Neuronal stem cell (in vitro differentiated cells): ENCODE results near the gene CD248.

Experiments used
- DNase-seq: peaks from one replicate; pipeline ENCODE4 v3.0.0-alpha.2; 2013; ENCODE audit warnings: low spot score
- H2AFZ ChIP-seq: one replicate; pipeline ENCODE4 v1.6.1; 2013; ENCODE audit warnings: mild to moderate bottlenecking, low read length, inconsistent platforms
- H2AK5ac ChIP-seq: 2 replicates; pipeline ENCODE4 v1.6.1; 2013; ENCODE audit warnings: low read depth, mild to moderate bottlenecking, inconsistent platforms, low read length, moderate library complexity, mixed read lengths
- H2BK120ac ChIP-seq: 2 replicates; pipeline ENCODE4 v1.6.1; 2013; ENCODE audit warnings: low read depth, mild to moderate bottlenecking, inconsistent platforms, low read length, moderate library complexity, mixed read lengths
- H2BK12ac ChIP-seq: one replicate; pipeline ENCODE4 v1.6.1; 2013; ENCODE audit warnings: low read length, inconsistent platforms
- H2BK15ac ChIP-seq: 2 replicates; pipeline ENCODE4 v1.6.1; 2013; ENCODE audit warnings: mild to moderate bottlenecking, low read length, inconsistent platforms, mixed read lengths
- H2BK5ac ChIP-seq: one replicate; pipeline ENCODE4 v1.6.1; 2013; ENCODE audit warnings: inconsistent platforms, mild to moderate bottlenecking, low read length, moderate library complexity
- H3K14ac ChIP-seq: one replicate; pipeline ENCODE4 v1.6.1; 2013; ENCODE audit warnings: low read length, inconsistent platforms
- H3K18ac ChIP-seq: 2 replicates; pipeline ENCODE4 v1.6.1; 2013; ENCODE audit warnings: low read length, inconsistent platforms
- H3K23ac ChIP-seq: 2 replicates; pipeline ENCODE4 v1.6.1; 2013; ENCODE audit warnings: low read depth, mild to moderate bottlenecking, mixed read lengths, low read length, inconsistent platforms; ENCODE audit not compliant: poor library complexity
- H3K27ac ChIP-seq: replicated peaks from 3 replicates; pipeline ENCODE4 v1.5.1; 2013; ENCODE audit warnings: low read length, inconsistent platforms
- H3K27me3 ChIP-seq, 3 experiments: 2 replicates each; pipeline ENCODE4 v1.6.1; 2013; ENCODE audit warnings: low read length in 3 of 3, mild to moderate bottlenecking in 2 of 3, inconsistent platforms in 1 of 3, low read depth in 1 of 3, mixed read lengths in 1 of 3, moderate library complexity in 1 of 3; ENCODE audit not compliant: control insufficient read depth in 3 of 3, insufficient read depth in 3 of 3
- H3K36me3 ChIP-seq, 2 donors: replicated peaks in 1 of 2; 2 replicates each; pipeline ENCODE4 v1.6.1; 2013; ENCODE audit warnings: low read length in 2 of 2; ENCODE audit not compliant: control insufficient read depth in 2 of 2, insufficient read depth in 2 of 2
- H3K4ac ChIP-seq: 2 replicates; pipeline ENCODE4 v1.6.1; 2013; ENCODE audit warnings: inconsistent platforms, mild to moderate bottlenecking, low read length, moderate library complexity
- H3K4me1 ChIP-seq, 2 donors: 1 replicate in 1 of 2; 2 replicates in 1 of 2; pipeline ENCODE4 v1.6.1; 2013; ENCODE audit warnings: low read length in 2 of 2, low read depth in 1 of 2; ENCODE audit not compliant: control insufficient read depth in 2 of 2, insufficient read depth in 1 of 2
- H3K4me2 ChIP-seq: one replicate; pipeline ENCODE4 v1.6.1; 2013; ENCODE audit warnings: mild to moderate bottlenecking, low read length, inconsistent platforms; ENCODE audit not compliant: insufficient read depth, poor library complexity, severe bottlenecking
- H3K4me3 ChIP-seq, 2 donors: 2 replicates each; pipeline ENCODE4 v1.5.1; 2013; ENCODE audit warnings: low read length in 2 of 2, mild to moderate bottlenecking in 2 of 2, inconsistent platforms in 1 of 2, moderate library complexity in 1 of 2
- H3K79me1 ChIP-seq: one replicate; pipeline ENCODE4 v1.6.1; 2013; ENCODE audit warnings: low read depth, mild to moderate bottlenecking, inconsistent platforms, low read length, moderate library complexity
- H3K9ac ChIP-seq: one replicate; pipeline ENCODE4 v1.6.1; 2013; ENCODE audit warnings: mild to moderate bottlenecking, low read depth, low read length, inconsistent platforms; ENCODE audit not compliant: poor library complexity
- H3K9me3 ChIP-seq, 2 donors: replicated peaks in 1 of 2; 2 replicates each; pipeline versions ENCODE3 to v1.6.1; 2013; ENCODE audit warnings: low read length in 2 of 2, mild to moderate bottlenecking in 2 of 2, inconsistent platforms in 1 of 2, low read depth in 1 of 2, mixed read lengths in 1 of 2, moderate library complexity in 1 of 2; ENCODE audit not compliant: control insufficient read depth in 2 of 2, insufficient read depth in 1 of 2
- H4K8ac ChIP-seq: one replicate; pipeline ENCODE4 v1.6.1; 2013; ENCODE audit warnings: low read depth, mild to moderate bottlenecking, inconsistent platforms, low read length, moderate library complexity
- H4K91ac ChIP-seq: one replicate; pipeline ENCODE4 v1.6.1; 2013; ENCODE audit warnings: low read length, low read depth, mild to moderate bottlenecking, inconsistent platforms; ENCODE audit not compliant: poor library complexity
- WGBS, 2 donors: extraction: QIAGEN DNeasy Blood & Tissue Kit; methylation state at CpG; one replicate each; pipeline ENCODE4 v1.1.7; 2013; ENCODE audit warnings: missing lambda C conversion rate in 2 of 2, mixed read lengths in 1 of 2; ENCODE audit not compliant: insufficient read length in 2 of 2, insufficient replicate concordance in 1 of 2; ENCODE audit errors: extremely low coverage in 2 of 2; 5-methylcytosine and 5-hydroxymethylcytosine counted together

CD248 gene

GRCh38 chr11:66275396-66275795, 41.4 kb downstream of the CD248 start:
- Histone ChIP-seq H2BK12ac (no peak overlapping the region), H3K9me3 (no peaks in the 10 kb centered on the region), H3K14ac (no peak overlapping the region), H3K18ac (no peak overlapping the region), H3K4me1 (peaks cover 11 to 20% of the 10 kb centered on the region in 2 donors), H2BK15ac (no peak overlapping the region), H3K9ac (no peak overlapping the region), H2BK120ac (no peak overlapping the region), H3K23ac (no peak overlapping the region), H3K27ac (no peak overlapping the region), H2AFZ (no peak overlapping the region), H4K91ac (no peak overlapping the region), H4K8ac (no peak overlapping the region), H3K27me3 (no peaks in the 10 kb centered on the region), H3K4me3 (no peak overlapping the region), H2AK5ac (no peak overlapping the region), H3K36me3 (peaks cover 39 to 58% of the 10 kb centered on the region in 2 donors), H3K79me1 (peaks cover 7% of the 10 kb centered on the region), H3K4ac (no peak overlapping the region), H3K4me2 (no peak overlapping the region), H2BK5ac (no peak overlapping the region)
- WGBS, 2 donors: no CpG with 5 or more reads among the region's 8 CpGs
- no peak for DNase-seq

GRCh38 chr11:66274219-66274618, 42.6 kb downstream of the CD248 start:
- H2BK120ac ChIP-seq: no peak overlapping the region
- H2BK15ac ChIP-seq: no peak overlapping the region
- H3K27ac ChIP-seq: no peak overlapping the region
- H4K91ac ChIP-seq: no peak overlapping the region
- peaks cover 8% of the 10 kb centered on the region for H3K79me1 ChIP-seq
- no peak overlapping the region for H3K18ac ChIP-seq
- no peak overlapping the region for H3K4me3 ChIP-seq
- no peaks in the 10 kb centered on the region for H3K9me3 ChIP-seq
- no peak overlapping the region for H3K4me2 ChIP-seq
- H3K23ac ChIP-seq: no peak overlapping the region
- H2AK5ac ChIP-seq: no peak overlapping the region
- peaks cover 39 to 63% of the 10 kb centered on the region in 2 donors for H3K36me3 ChIP-seq
- no CpG with 5 or more reads among the region's 1 CpG for WGBS, 2 donors
- H3K14ac ChIP-seq: no peak overlapping the region
- no peaks in the 10 kb centered on the region for H3K27me3 ChIP-seq
- no peak overlapping the region for H3K4ac ChIP-seq
- H3K4me1 ChIP-seq: peaks cover 8 to 11% of the 10 kb centered on the region in 2 donors
- no peak overlapping the region for H4K8ac ChIP-seq
- no peak overlapping the region for H2BK12ac ChIP-seq
- no peak for DNase-seq
- no peak overlapping the region for H2AFZ ChIP-seq
- no peak overlapping the region for H3K9ac ChIP-seq
- H2BK5ac ChIP-seq: no peak overlapping the region

- H3K9me3 ChIP-seq: no peaks in the 10 kb centered on the region
- peaks cover 39 to 63% of the 10 kb centered on the region in 2 donors for H3K36me3 ChIP-seq
- H3K4me1 ChIP-seq: peaks cover 2 to 5% of the 10 kb centered on the region in 2 donors
- no peak overlapping the region for H3K18ac ChIP-seq
- H2BK5ac ChIP-seq: no peak overlapping the region
- no peak overlapping the region for H2BK12ac ChIP-seq
- no peak overlapping the region for H3K4me3 ChIP-seq
- H2BK15ac ChIP-seq: no peak overlapping the region
- H3K23ac ChIP-seq: no peak overlapping the region
- no peak overlapping the region for H3K14ac ChIP-seq
- no peak overlapping the region for H3K4me2 ChIP-seq
- no peak overlapping the region for H2BK120ac ChIP-seq
- no peak overlapping the region for H2AK5ac ChIP-seq
- no peak overlapping the region for H3K9ac ChIP-seq
- H3K4ac ChIP-seq: no peak overlapping the region
- no peaks in the 10 kb centered on the region for H3K27me3 ChIP-seq
- no peak for DNase-seq
- H4K91ac ChIP-seq: no peak overlapping the region
- no peak overlapping the region for H3K27ac ChIP-seq
- no CpG with 5 or more reads among the region's 2 CpGs for WGBS, 2 donors
- peaks cover 7% of the 10 kb centered on the region for H3K79me1 ChIP-seq
- H4K8ac ChIP-seq: no peak overlapping the region
- no peak overlapping the region for H2AFZ ChIP-seq
Observed at GRCh38 chr11:66272596-66272995, 44.2 kb downstream of the CD248 start.

- Histone ChIP-seq H2BK120ac (no peak overlapping the region), H3K4ac (no peak overlapping the region), H3K9ac (no peak overlapping the region), H3K4me3 (no peak overlapping the region), H2BK5ac (no peak overlapping the region), H2BK12ac (no peak overlapping the region), H3K79me1 (peaks cover 7% of the 10 kb centered on the region), H3K23ac (no peak overlapping the region), H2AK5ac (no peak overlapping the region), H3K9me3 (no peaks in the 10 kb centered on the region), H3K36me3 (peaks cover 40 to 64% of the 10 kb centered on the region in 2 donors), H3K14ac (no peak overlapping the region), H4K8ac (no peak overlapping the region), H2AFZ (no peak overlapping the region), H3K4me2 (no peak overlapping the region), H2BK15ac (no peak overlapping the region), H3K27ac (no peak overlapping the region), H3K18ac (no peak overlapping the region), H4K91ac (no peak overlapping the region), H3K27me3 (no peaks in the 10 kb centered on the region), H3K4me1 (peaks cover 2 to 6% of the 10 kb centered on the region in 2 donors)
- no peak for DNase-seq
- no CpG with 5 or more reads among the region's 7 CpGs for WGBS, 2 donors
Observed at GRCh38 chr11:66271816-66272215, 45.0 kb downstream of the CD248 start.
